ENCODE results near the gene TRIP13.
"Not testable (repeated sequence)": the region's sequence is repeated elsewhere in the genome, so short reads cannot be mapped to it uniquely, and the experiment has no call there.

The TRIP13 gene

DNA sequence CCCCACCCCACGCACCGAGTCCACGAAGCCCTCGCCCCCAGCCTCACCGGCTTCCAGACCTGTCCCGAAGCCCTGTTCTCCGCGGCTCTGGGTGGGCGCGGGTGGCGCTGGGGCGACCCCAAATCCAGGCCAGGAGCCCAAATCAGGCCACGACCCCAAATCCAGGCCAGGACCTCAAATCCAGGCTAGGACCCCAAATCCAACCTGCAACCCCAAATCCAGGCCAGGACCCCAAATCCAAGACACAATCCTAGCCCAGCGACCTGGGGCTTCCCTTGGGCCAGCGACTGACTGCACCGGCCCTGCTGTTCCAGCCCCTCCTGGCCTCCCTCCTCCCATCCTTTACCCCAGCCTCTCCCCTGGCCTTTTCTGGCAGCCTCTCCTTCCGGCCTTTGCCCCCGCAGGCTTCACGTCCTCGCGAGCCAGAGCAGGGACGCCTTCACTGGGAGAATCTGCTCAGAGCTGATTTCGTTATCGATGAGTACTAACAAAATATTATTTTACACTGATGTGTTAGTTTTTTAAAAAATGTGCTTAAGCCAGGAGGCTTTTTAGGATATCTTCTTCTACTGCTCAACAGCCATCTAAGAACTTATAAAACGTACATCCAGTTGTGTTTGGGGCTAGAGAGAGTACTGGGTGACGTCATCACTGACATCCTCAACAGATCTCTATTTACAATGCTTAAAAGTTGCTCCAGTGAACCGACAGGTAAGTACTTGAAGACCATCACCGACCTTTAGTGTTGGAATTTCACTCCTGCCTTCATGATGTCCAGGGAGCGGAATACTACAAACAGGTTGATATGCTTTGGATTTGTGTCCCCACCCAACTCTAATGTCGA, 34.7 kb downstream of the TRIP13 start:
- H3K9ac ChIP-seq (ENCODE audit: low read length) = no peak overlapping the region
- no peaks in the 10 kb centered on the region for H3K36me3 ChIP-seq (ENCODE audit: control insufficient read depth, insufficient read depth, low read length)
- H3K4me1 ChIP-seq (ENCODE audit: control insufficient read depth, insufficient read depth, low read length) = no peaks in the 10 kb centered on the region
- H3K27ac ChIP-seq (ENCODE audit: low read depth, low read length) = no peak overlapping the region
- H3K4me3 ChIP-seq (ENCODE audit: low read length) = no peak overlapping the region
- no peaks in the 10 kb centered on the region for H3K27me3 ChIP-seq (ENCODE audit: control insufficient read depth, insufficient read depth, low read length)

DNA sequence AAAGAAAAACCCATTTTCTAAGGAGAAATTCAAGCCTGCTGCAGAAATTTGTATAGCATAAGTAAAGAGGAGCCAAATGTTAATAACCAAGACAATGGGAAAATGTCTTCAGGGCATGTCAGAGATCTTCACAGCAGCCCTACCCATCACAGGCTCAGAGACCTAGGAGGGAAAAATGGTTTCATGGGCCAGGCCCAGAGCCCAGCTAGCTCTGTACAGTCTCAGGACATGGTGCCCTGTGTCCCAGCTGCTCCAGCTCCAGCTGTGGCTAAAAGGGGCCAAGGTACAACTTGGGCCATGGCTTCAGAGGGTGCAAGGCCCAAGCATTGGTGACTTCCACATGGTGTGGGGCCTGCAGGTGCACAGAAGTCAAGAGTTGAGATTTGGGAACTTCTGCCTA, 36.5 kb downstream of the TRIP13 start:
- H3K4me3 ChIP-seq (ENCODE audit: low read length); H3K36me3 ChIP-seq (ENCODE audit: control insufficient read depth, insufficient read depth, low read length); H3K27me3 ChIP-seq (ENCODE audit: control insufficient read depth, insufficient read depth, low read length); H3K9ac ChIP-seq (ENCODE audit: low read length); H3K4me1 ChIP-seq (ENCODE audit: control insufficient read depth, insufficient read depth, low read length); H3K27ac ChIP-seq (ENCODE audit: low read depth, low read length): not testable (repeated sequence)

DNA sequence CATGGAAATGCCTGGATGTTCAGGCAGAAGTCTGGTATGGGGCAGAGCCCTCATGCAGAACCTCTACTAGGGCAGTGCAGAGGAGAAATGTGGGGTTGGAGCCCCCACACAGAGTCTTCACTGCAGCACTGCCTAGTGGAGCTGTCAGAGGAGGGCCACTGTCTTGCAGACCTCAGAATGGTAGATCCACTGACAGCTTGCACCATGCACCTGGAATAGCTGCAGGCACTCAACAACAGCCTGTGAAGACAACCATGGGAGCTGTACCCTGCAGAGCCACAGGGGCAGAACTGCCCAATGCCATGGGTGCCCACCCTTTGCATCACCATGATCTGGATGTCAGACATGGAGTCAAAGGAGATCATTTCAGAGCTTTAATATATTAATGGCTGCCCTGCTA, 36.9 kb downstream of the TRIP13 start:
- no peak overlapping the region for H3K9ac ChIP-seq (ENCODE audit: low read length)
- no peaks in the 10 kb centered on the region for H3K4me1 ChIP-seq (ENCODE audit: control insufficient read depth, insufficient read depth, low read length)
- H3K27me3 ChIP-seq (ENCODE audit: control insufficient read depth, insufficient read depth, low read length) = no peaks in the 10 kb centered on the region
- H3K4me3 ChIP-seq (ENCODE audit: low read length) = no peak overlapping the region
- no peak overlapping the region for H3K27ac ChIP-seq (ENCODE audit: low read depth, low read length)
- H3K36me3 ChIP-seq (ENCODE audit: control insufficient read depth, insufficient read depth, low read length) = no peaks in the 10 kb centered on the region

DNA sequence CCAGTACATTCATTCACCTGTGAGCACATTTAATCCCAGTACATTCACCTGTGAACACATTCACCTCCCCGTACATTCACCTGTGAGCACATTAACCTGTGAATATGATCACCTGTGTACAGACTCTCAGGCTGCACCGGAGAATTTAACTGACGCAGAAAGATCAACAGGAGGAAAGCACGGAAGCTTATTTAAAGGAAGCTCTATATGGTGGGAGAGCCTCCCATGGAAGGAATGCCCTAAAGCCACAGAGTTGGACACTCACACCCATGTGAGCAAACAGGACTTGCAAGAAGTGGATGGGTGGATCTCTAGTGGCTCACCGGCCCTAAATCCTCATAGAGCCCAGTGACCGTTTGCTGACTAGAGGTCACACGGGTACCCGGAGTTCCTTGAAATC, 38.2 kb downstream of the TRIP13 start:
- no peaks in the 10 kb centered on the region for H3K4me1 ChIP-seq (ENCODE audit: control insufficient read depth, insufficient read depth, low read length)
- H3K36me3 ChIP-seq (ENCODE audit: control insufficient read depth, insufficient read depth, low read length) = no peaks in the 10 kb centered on the region
- H3K9ac ChIP-seq (ENCODE audit: low read length) = no peak overlapping the region
- no peak overlapping the region for H3K27ac ChIP-seq (ENCODE audit: low read depth, low read length)
- no peaks in the 10 kb centered on the region for H3K27me3 ChIP-seq (ENCODE audit: control insufficient read depth, insufficient read depth, low read length)
- no peak overlapping the region for H3K4me3 ChIP-seq (ENCODE audit: low read length)

DNA sequence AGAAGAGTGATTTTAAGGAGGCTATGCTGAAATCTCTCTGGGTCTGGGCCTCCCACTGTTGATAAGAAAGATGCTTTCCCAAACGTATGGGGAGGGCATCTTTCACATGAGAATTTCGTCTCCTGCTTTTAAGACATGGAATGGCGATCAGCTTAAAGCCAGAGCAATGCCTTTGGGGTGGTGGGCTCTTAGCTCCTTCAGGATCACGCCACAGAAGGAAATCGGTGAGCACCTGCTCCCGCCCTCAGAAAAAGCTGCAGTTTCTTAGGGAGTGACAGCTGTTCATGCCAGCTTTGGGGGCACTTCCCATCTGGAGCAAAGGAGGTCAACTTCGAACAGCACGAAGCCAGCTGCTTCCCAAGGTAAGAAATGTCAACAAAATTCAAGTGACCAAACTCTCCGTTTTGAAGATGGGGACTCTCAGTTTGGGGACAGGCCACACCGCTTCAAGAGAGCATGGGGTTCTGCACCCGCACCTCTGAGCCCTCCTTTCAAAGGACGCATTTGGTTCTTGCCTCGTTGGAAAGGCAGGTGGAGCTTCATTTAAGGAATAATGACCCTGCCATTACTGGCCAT, 39.0 kb downstream of the TRIP13 start:
- H3K9ac ChIP-seq (ENCODE audit: low read length) = no peak overlapping the region
- H3K4me1 ChIP-seq (ENCODE audit: control insufficient read depth, insufficient read depth, low read length) = no peaks in the 10 kb centered on the region
- no peaks in the 10 kb centered on the region for H3K27me3 ChIP-seq (ENCODE audit: control insufficient read depth, insufficient read depth, low read length)
- no peaks in the 10 kb centered on the region for H3K36me3 ChIP-seq (ENCODE audit: control insufficient read depth, insufficient read depth, low read length)
- no peak overlapping the region for H3K27ac ChIP-seq (ENCODE audit: low read depth, low read length)
- H3K4me3 ChIP-seq (ENCODE audit: low read length) = no peak overlapping the region

DNA sequence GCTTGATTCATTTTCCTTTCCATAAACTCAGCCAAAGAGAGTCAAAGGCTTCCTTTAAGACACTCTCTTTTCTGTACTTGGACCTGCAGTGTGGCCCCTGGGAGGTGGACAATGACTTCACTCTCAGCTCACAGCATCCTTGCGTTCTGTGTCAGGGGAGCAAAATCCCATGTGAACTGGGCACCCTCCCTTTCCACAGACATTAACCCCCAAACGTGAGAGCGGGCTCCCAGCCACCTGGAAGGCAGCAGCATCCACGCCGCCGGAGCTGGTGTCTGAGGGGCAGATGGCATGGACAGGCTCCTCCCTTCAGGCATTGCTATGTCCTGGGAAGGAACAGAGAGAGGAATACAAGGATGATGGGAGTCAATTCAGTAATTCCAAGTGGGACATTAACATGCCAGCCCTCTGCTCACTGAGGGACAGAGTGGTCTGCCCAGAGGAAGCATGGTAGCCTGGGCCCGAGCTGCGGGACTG, 39.5 kb downstream of the TRIP13 start:
- Histone ChIP-seq H3K36me3 (ENCODE audit: control insufficient read depth, insufficient read depth, low read length) (no peaks in the 10 kb centered on the region), H3K27me3 (ENCODE audit: control insufficient read depth, insufficient read depth, low read length) (no peaks in the 10 kb centered on the region), H3K4me3 (ENCODE audit: low read length) (no peak overlapping the region), H3K27ac (ENCODE audit: low read depth, low read length) (no peak overlapping the region), H3K9ac (ENCODE audit: low read length) (no peak overlapping the region), H3K4me1 (ENCODE audit: control insufficient read depth, insufficient read depth, low read length) (no peaks in the 10 kb centered on the region)

DNA sequence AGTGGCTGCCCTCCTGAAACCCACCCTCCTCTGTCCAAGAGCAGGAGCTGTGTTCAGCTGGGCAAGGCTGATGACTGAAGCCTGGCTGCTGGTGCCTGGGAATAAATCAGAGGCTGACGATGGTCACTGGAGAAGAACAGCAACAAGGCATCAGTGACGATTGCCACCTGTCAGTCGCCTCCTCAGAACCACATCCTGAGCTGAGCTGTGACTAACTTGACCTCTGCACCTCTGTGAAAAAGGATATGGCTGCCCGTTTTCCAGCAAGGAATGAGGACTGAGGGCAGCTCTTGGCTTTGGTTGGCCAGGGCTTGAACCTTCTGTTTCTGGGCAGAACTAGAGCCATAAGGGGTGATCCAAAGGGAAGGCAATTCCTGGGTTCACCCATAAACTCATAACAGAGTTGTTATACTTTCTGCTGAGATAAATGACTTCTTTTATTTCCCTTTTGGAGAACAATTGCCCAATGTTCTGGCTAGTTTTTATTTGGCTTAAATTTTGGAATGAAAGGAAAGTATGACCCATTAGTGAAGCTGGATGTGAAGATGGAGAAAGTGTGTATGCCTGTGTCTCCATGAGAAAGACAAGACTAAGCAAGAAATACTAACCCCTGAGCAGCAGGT, 40.1 kb downstream of the TRIP13 start:
- no peak overlapping the region for H3K4me3 ChIP-seq (ENCODE audit: low read length)
- peak overlapping the region; percentile 27 for H3K27ac ChIP-seq (ENCODE audit: low read depth, low read length)
- H3K4me1 ChIP-seq (ENCODE audit: control insufficient read depth, insufficient read depth, low read length) = no peaks in the 10 kb centered on the region
- no peak overlapping the region for H3K9ac ChIP-seq (ENCODE audit: low read length)
- no peaks in the 10 kb centered on the region for H3K36me3 ChIP-seq (ENCODE audit: control insufficient read depth, insufficient read depth, low read length)
- no peaks in the 10 kb centered on the region for H3K27me3 ChIP-seq (ENCODE audit: control insufficient read depth, insufficient read depth, low read length)

DNA sequence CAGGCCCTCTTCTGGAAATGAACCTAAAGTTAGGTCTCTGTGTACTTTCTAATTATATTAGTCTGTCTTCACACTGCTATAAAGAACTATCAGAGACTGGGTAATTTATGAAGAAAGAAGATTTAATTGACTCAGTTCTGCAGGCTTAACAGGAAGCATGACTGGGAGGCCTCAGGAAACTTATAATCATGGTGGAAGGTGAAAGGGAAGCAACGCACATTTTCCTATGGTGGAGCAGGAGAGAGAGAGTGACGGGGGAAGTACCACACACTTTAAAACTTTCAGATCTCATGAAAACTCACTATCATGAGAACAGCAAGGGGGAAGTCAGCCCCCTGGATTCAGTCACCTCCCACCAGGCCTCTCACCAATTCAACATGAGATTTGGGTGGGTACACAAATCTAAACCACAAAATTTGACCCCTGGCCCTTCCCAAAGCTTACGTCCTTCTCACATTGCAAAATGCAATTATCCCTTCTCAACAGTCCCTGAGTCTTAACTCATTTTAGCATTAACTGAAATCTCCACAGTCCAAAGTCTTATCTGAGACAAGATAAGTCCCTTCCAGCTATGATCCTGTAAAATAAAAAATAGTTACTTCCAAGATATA, 40.7 kb downstream of the TRIP13 start:
- Histone ChIP-seq H3K9ac (ENCODE audit: low read length) (no peak overlapping the region), H3K36me3 (ENCODE audit: control insufficient read depth, insufficient read depth, low read length) (no peaks in the 10 kb centered on the region), H3K27ac (ENCODE audit: low read depth, low read length) (no peak overlapping the region), H3K4me1 (ENCODE audit: control insufficient read depth, insufficient read depth, low read length) (no peaks in the 10 kb centered on the region), H3K4me3 (ENCODE audit: low read length) (no peak overlapping the region), H3K27me3 (ENCODE audit: control insufficient read depth, insufficient read depth, low read length) (no peaks in the 10 kb centered on the region)

DNA sequence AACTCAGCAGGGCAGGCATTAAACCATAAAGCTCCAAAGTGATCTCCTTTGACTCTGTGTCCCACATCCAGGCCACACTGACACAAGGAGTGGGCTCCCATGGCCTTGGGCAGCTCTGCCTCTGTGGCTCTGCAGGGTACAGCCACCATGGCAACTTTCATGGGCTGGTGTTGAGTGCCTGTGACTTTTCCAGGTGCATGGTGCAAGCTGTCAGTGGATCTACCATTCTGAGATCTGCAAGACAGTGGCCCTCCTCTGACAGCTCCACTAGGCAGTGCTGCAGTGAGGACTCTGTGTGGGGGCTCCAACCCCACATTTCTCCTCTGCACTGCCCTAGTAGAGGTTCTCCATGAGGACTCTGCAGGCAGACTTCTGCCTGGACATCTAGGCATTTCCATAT, 41.3 kb downstream of the TRIP13 start:
- H3K27me3 ChIP-seq (ENCODE audit: control insufficient read depth, insufficient read depth, low read length); H3K9ac ChIP-seq (ENCODE audit: low read length); H3K4me3 ChIP-seq (ENCODE audit: low read length); H3K27ac ChIP-seq (ENCODE audit: low read depth, low read length); H3K4me1 ChIP-seq (ENCODE audit: control insufficient read depth, insufficient read depth, low read length); H3K36me3 ChIP-seq (ENCODE audit: control insufficient read depth, insufficient read depth, low read length): not testable (repeated sequence)

DNA sequence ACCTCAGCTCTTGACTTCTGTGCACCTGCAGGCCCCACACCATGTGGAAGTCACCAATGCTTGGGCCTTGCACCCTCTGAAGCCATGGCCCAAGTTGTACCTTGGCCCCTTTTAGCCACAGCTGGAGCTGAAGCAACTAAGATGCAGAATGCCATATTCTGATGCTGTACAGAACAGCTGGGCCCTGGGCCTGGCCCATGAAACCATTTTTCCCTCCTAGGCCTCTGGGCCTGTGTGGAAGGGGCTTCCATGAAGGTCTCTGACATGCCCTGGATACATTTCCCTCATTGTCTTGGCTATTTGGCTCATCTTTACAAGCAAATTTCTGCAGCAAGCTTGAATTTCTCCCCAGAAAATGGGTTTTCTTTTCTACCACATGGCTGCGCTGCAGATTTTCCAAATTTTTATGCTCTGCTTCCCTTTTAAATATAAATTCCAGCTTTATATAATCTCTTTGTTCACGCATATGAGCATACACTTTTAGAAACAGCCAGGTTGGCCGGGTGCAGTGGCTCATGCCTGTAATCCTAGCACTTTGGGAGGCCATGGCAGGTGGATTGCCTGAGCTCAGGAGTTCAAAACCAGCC, 41.8 kb downstream of the TRIP13 start:
- H3K27me3 ChIP-seq (ENCODE audit: control insufficient read depth, insufficient read depth, low read length); H3K9ac ChIP-seq (ENCODE audit: low read length); H3K27ac ChIP-seq (ENCODE audit: low read depth, low read length); H3K4me3 ChIP-seq (ENCODE audit: low read length); H3K4me1 ChIP-seq (ENCODE audit: control insufficient read depth, insufficient read depth, low read length); H3K36me3 ChIP-seq (ENCODE audit: control insufficient read depth, insufficient read depth, low read length): not testable (repeated sequence)

DNA sequence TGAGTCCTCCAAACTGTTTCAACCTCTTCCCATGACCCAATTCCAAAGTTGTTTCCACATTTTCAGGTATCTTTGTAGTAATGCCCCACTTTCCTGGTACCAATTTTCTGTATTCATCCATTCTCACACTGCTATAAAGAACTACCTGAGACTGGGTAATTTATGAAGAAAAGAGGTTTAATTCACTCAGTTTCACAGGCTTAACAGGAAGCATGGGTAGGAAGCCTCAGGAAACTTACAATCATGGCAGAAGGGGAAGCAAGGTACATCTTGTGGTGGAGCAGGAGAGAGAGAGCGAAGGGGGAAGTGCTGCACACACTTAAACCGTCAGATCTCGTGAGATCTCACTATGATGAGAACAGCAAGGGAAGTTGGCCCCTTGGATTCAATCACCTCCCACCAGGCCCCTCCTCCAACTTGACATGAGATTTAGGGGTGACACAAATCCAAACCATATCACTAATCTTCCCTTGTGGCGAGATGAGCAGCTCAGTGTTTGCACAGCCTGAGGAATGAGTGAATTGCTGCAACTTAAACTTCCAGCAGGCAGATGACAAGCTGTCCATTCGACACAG, 42.9 kb downstream of the TRIP13 start:
- no peaks in the 10 kb centered on the region for H3K27me3 ChIP-seq (ENCODE audit: control insufficient read depth, insufficient read depth, low read length)
- no peak overlapping the region for H3K27ac ChIP-seq (ENCODE audit: low read depth, low read length)
- no peak overlapping the region for H3K4me3 ChIP-seq (ENCODE audit: low read length)
- no peak overlapping the region for H3K9ac ChIP-seq (ENCODE audit: low read length)
- H3K4me1 ChIP-seq (ENCODE audit: control insufficient read depth, insufficient read depth, low read length) = no peaks in the 10 kb centered on the region
- no peaks in the 10 kb centered on the region for H3K36me3 ChIP-seq (ENCODE audit: control insufficient read depth, insufficient read depth, low read length)
